H1 (cell line): Measurements from ENCODE around the gene ASB13.

ENCODE experiments used
- CREB1 ChIP-seq: IDR thresholded peaks from 2 replicates; pipeline ENCODE4 v1.6.1; 2012; ENCODE audit warnings: inconsistent platforms
- CTCF ChIP-seq, 3 experiments: IDR thresholded peaks; 1 replicate in 2 of 3; 2 replicates in 1 of 3; pipeline versions ENCODE4 v1.5.1 to v1.6.1; 2011; ENCODE audit warnings: low read length in 3 of 3, mild to moderate bottlenecking in 3 of 3, inconsistent platforms in 2 of 3, low read depth in 1 of 3, moderate library complexity in 1 of 3; ENCODE audit not compliant: insufficient read depth in 1 of 3; ENCODE audit errors: control extremely low read depth in 1 of 3
- EZH2 ChIP-seq: fragments of 200-600 bp; sonication (generic); IDR thresholded peaks from 2 replicates; pipeline ENCODE4 v1.7.1; 2012; ENCODE audit warnings: low read depth, mild to moderate bottlenecking, moderate library complexity, low read length, inconsistent platforms; ENCODE audit not compliant: severe bottlenecking
- HDAC2 ChIP-seq, 2 experiments: fragments of 300-600 bp in 1 of 2; sonication (generic) in 1 of 2; IDR thresholded peaks; 2 replicates each; pipeline ENCODE4 v1.6.1; 2011 to 2012; ENCODE audit warnings: low read depth in 2 of 2, low read length in 2 of 2, mild to moderate bottlenecking in 2 of 2, moderate library complexity in 2 of 2, borderline replicate concordance in 1 of 2, inconsistent platforms in 1 of 2
- MAFK ChIP-seq: IDR thresholded peaks from 2 replicates; pipeline ENCODE4 v1.6.1; 2012; ENCODE audit warnings: low read depth, mild to moderate bottlenecking, improper control_type of control experiment, low read length
- POLR2A ChIP-seq, 2 experiments: IDR thresholded peaks; 1 replicate in 1 of 2; 2 replicates in 1 of 2; pipeline ENCODE4 v1.6.1; 2011; ENCODE audit warnings: low read depth in 2 of 2, low read length in 2 of 2, mild to moderate bottlenecking in 2 of 2; ENCODE audit errors: control extremely low read depth in 1 of 2
- POLR2AphosphoS5 ChIP-seq: IDR thresholded peaks from 2 replicates; pipeline ENCODE4 v1.6.1; 2011; ENCODE audit warnings: low read depth, low read length
- RBBP5 ChIP-seq: IDR thresholded peaks from 2 replicates; pipeline ENCODE4 v1.7.1; 2012; ENCODE audit warnings: low read depth, mild to moderate bottlenecking, inconsistent platforms, low read length, moderate library complexity, borderline replicate concordance
- SUZ12 ChIP-seq: fragments of 200-600 bp; sonication (generic); IDR thresholded peaks from 2 replicates; pipeline ENCODE4 v1.6.1; 2012; ENCODE audit warnings: mild to moderate bottlenecking, inconsistent platforms, low read length, moderate library complexity, mixed read lengths
- TAF1 ChIP-seq: IDR thresholded peaks from 2 replicates; pipeline ENCODE4 v1.6.1; 2011; ENCODE audit warnings: mild to moderate bottlenecking, low read depth, low read length
- YY1 ChIP-seq: IDR thresholded peaks from 2 replicates; pipeline ENCODE4 v1.6.1; 2011; ENCODE audit warnings: low read depth, mild to moderate bottlenecking, low read length
- TF ChIP-seq, protein P1 (sequence below): fragments of 300-600 bp; sonication (generic); IDR thresholded peaks from 2 replicates; pipeline ENCODE4 v1.7.1; 2012; ENCODE audit warnings: low read length, moderate library complexity, mild to moderate bottlenecking, inconsistent platforms; ENCODE audit not compliant: insufficient replicate concordance
- TF ChIP-seq, protein P2 (sequence below): IDR thresholded peaks from 2 replicates; pipeline ENCODE4 v1.6.1; 2012; ENCODE audit warnings: inconsistent platforms

- TF ChIP-seq MAFK (no peak), CTCF (IDR thresholded peaks at IDR 0.05; ENCODE audit: control extremely low read depth in 1 of 3, insufficient read depth in 1 of 3, low read depth in 1 of 3, low read length in 3 of 3) (no peak), SUZ12 (no peak), EZH2 (no peak), HDAC2 (IDR thresholded peaks at IDR 0.05; ENCODE audit: borderline replicate concordance in 1 of 2, low read depth in 2 of 2, low read length in 2 of 2) (no peak), CREB1 (no peak), YY1 (no peak), POLR2A (IDR thresholded peaks at IDR 0.05; ENCODE audit: control extremely low read depth in 1 of 2, low read depth in 2 of 2, low read length in 2 of 2) (no peak), POLR2AphosphoS5 (no peak), RBBP5 (no peak), TAF1 (no peak)
- TF ChIP-seq, protein P1, sequence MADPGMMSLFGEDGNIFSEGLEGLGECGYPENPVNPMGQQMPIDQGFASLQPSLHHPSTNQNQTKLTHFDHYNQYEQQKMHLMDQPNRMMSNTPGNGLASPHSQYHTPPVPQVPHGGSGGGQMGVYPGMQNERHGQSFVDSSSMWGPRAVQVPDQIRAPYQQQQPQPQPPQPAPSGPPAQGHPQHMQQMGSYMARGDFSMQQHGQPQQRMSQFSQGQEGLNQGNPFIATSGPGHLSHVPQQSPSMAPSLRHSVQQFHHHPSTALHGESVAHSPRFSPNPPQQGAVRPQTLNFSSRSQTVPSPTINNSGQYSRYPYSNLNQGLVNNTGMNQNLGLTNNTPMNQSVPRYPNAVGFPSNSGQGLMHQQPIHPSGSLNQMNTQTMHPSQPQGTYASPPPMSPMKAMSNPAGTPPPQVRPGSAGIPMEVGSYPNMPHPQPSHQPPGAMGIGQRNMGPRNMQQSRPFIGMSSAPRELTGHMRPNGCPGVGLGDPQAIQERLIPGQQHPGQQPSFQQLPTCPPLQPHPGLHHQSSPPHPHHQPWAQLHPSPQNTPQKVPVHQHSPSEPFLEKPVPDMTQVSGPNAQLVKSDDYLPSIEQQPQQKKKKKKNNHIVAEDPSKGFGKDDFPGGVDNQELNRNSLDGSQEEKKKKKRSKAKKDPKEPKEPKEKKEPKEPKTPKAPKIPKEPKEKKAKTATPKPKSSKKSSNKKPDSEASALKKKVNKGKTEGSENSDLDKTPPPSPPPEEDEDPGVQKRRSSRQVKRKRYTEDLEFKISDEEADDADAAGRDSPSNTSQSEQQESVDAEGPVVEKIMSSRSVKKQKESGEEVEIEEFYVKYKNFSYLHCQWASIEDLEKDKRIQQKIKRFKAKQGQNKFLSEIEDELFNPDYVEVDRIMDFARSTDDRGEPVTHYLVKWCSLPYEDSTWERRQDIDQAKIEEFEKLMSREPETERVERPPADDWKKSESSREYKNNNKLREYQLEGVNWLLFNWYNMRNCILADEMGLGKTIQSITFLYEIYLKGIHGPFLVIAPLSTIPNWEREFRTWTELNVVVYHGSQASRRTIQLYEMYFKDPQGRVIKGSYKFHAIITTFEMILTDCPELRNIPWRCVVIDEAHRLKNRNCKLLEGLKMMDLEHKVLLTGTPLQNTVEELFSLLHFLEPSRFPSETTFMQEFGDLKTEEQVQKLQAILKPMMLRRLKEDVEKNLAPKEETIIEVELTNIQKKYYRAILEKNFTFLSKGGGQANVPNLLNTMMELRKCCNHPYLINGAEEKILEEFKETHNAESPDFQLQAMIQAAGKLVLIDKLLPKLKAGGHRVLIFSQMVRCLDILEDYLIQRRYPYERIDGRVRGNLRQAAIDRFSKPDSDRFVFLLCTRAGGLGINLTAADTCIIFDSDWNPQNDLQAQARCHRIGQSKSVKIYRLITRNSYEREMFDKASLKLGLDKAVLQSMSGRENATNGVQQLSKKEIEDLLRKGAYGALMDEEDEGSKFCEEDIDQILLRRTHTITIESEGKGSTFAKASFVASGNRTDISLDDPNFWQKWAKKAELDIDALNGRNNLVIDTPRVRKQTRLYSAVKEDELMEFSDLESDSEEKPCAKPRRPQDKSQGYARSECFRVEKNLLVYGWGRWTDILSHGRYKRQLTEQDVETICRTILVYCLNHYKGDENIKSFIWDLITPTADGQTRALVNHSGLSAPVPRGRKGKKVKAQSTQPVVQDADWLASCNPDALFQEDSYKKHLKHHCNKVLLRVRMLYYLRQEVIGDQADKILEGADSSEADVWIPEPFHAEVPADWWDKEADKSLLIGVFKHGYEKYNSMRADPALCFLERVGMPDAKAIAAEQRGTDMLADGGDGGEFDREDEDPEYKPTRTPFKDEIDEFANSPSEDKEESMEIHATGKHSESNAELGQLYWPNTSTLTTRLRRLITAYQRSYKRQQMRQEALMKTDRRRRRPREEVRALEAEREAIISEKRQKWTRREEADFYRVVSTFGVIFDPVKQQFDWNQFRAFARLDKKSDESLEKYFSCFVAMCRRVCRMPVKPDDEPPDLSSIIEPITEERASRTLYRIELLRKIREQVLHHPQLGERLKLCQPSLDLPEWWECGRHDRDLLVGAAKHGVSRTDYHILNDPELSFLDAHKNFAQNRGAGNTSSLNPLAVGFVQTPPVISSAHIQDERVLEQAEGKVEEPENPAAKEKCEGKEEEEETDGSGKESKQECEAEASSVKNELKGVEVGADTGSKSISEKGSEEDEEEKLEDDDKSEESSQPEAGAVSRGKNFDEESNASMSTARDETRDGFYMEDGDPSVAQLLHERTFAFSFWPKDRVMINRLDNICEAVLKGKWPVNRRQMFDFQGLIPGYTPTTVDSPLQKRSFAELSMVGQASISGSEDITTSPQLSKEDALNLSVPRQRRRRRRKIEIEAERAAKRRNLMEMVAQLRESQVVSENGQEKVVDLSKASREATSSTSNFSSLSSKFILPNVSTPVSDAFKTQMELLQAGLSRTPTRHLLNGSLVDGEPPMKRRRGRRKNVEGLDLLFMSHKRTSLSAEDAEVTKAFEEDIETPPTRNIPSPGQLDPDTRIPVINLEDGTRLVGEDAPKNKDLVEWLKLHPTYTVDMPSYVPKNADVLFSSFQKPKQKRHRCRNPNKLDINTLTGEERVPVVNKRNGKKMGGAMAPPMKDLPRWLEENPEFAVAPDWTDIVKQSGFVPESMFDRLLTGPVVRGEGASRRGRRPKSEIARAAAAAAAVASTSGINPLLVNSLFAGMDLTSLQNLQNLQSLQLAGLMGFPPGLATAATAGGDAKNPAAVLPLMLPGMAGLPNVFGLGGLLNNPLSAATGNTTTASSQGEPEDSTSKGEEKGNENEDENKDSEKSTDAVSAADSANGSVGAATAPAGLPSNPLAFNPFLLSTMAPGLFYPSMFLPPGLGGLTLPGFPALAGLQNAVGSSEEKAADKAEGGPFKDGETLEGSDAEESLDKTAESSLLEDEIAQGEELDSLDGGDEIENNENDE, result no peak
- TF ChIP-seq, protein P2, sequence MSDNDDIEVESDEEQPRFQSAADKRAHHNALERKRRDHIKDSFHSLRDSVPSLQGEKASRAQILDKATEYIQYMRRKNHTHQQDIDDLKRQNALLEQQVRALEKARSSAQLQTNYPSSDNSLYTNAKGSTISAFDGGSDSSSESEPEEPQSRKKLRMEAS, result no peak
Observed at GRCh38 chr10:5609952-5610616, 56.3 kb downstream of the ASB13 start.
